RCC 7860 (cell line): ENCODE measurements around the gene GRK7.
"Not testable (repeated sequence)": the region's sequence is repeated elsewhere in the genome, so short reads cannot be mapped to it uniquely, and the experiment has no call there.

Experiments used
- DNase-seq: peaks from one replicate; pipeline ENCODE4 v3.0.0-alpha.2; 2015; ENCODE audit warnings: low spot score
- FAIRE-seq: peaks from 2 replicates; lab custom pipeline; 2012; peaks lifted over from hg19 to GRCh38; lab: Jason Lieb, UNC

The GRK7 gene

DNA sequence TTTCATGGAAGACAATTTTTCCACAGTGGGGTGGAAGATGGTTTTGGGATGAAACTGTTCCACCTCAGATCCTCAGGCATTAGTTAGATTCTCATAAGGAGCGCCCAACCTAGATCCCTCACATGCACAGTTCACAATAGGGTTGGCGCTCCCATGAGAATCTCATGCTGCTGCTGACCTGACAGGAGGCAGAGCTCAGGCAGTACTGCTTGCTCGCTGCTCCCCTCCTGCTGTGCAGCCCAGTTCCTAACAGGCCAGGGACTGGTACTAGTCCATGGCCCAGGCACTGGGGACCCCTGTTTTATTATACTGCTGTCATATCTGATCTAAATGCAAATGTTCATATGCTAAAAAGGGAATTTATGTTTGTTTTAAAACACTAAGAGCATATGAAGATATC is 9.8 kb upstream of the GRK7 start:
- FAIRE-seq (no peak), DNase-seq (no peak)

DNA sequence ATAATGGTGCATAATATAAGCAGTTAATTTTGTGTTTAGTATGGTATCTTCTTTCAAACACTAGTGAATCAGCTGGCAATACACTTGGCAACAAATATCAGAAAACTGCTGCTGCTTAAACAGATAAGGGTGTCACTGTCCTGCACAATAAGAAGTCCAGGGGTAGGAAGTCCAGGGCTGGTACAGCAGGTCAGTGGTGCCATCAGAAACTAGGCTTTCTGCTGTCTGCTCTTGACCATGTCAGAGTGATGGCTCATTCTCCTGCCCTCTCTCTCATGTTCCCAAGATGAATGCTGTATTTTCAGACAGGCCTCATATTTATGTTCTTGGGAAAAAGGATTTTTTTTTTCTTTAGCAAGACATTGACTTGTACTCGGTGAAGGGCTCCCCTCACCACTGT is 9.2 kb upstream of the GRK7 start:
- FAIRE-seq (no peak), DNase-seq (no peak)

DNA sequence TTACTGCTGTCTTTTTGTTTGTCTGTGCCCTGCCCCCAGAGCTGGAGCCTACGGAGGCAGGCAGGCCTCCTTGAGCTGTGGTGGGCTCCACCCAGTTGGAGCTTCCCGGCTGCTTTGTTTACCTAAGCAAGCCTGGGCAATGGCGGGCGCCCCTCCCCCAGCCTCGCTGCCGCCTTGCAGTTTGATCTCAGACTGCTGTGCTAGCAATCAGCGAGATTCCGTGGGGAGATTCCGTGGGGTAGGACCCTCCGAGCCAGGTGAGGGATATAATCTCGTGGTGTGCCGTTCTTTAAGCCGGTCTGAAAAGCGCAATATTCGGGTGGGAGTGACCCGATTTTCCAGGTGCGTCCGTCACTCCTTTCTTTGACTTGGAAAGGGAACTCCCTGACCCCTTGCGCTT is 656 bp upstream of the GRK7 start:
- FAIRE-seq, DNase-seq: not testable (repeated sequence)

DNA sequence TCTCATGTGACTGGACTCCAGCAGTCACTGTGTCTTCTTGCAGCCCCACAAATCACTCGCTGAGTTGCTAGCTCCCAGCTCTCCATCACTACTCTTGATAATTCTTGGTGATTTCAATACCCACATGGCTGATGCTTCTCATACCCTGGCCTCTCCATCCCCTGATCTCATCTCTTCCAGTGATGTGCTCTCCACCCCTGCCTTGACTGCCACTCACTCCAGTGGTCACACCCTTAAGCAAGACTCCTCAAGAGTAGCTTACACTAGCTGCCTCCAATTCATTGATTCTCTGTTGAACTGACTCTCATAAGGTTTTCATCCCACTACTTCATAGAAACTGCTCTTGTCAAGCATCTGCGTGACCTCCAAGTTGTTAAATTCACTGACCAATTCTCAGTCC is 837 bp downstream of the GRK7 start:
- no peak for DNase-seq
- FAIRE-seq: no peak

DNA sequence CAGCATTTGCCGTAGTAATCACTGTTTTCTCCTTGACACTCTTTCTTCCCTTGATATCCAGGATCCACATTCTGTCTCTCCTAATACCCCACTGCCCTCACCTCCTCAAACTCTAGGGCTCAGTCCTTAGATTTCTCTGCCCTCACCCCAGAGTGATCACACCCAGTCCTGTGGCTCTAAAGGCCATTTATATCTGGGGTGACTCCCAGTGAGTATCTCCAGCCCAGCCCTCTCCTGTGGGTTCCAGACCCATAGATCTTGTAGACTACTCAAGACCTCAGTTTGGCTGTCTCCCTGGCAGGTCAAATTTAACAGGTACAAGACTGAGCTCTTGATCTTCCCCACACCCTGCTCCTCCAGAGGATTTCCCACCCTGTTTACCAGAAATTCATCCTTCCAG is 1.3 kb downstream of the GRK7 start:
- FAIRE-seq (no peak), DNase-seq (no peak)

DNA sequence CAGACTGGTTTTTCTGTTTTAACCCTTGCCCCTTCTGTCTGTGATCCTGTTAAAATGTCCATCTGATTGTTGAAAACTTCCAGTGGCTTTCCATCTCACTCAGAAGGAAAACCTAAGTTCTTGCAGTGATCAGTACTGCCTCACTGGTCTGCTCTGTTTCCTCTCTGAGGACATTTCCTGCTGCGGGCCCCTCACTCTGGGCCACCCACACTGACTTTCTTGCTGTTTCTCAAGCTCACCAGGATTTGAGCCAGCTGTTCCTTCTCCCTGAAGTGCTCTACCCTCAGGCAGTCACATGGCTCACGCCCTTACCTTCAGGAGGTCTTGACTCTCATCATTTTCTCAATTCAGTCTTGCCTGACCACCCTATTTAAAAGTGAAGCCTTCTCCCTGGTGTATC is 1.8 kb downstream of the GRK7 start:
- FAIRE-seq (no peak), DNase-seq (no peak)

DNA sequence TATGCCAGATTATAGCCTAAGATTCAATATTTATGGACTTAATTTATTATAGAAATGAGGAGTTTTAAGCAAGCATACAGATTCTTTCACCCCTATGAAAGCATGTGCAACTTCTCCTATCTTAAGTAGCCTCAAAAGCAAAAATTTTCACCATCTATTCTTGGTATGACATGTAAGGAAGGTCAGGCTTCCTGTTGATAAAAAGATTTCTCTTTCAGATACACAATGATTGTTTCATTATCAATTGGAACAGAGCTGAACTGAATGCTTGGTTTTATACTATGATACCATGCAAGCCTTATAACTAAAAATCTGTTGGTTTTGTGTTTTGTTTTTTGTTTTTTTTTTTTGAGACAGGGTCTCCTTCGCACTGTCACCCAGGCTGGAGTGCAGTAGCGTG is 3.9 kb downstream of the GRK7 start:
- FAIRE-seq (no peak), DNase-seq (no peak)

DNA sequence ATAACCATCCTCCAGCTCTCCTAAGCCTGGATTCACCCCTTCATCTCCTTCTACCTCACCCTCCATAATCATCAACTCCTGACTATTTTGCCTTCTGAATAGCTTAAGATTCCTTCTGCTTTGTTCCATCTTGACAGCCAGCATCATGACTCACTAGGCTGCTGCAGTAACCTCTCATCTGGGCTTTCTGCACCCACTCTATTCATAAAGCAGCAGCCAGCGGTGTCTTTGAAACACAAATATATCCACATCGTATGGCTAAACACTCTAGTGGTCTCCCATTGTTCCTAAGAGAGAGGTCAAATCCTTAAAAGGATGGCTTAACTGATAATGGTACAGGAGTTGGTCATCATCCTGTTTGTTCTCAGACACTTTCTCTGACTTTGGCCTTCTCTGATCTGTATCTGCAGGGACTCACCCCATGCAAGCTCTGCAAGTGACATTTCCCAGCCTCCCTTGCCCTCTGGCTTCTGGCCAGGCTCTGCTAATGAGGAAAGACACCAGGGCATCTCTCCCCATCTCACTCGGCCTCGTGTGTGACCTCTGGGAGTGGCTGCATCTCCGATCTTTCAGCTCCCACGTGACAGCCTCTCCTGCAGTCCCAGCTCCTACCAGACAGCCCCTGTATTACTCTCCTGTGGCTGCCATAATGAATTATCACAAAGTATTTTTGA is 6.2 kb downstream of the GRK7 start:
- DNase-seq: no peak

DNA sequence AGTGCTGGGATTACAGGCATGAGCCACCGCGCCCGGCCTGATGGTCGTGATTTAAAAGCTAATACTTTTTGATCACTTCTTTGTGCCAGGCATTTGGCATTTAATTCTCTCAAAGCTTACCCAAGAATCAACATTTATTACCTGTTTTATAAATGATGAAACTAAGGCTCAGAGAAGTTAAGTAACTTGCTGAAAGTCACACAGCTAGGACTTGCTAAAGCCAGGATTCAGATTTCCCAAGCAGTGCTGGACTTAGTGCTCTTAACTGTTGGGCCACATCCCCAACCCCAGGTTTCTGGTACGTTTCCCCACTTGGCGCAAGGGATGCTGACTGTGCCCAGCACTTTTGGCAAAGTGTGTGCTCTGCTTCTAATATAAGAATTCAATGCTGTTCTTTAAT is 10.5 kb downstream of the GRK7 start:
- FAIRE-seq: no peak

More for the DNA sequence above, 6.2 kb downstream of the GRK7 start:
- no peak for FAIRE-seq

DNA sequence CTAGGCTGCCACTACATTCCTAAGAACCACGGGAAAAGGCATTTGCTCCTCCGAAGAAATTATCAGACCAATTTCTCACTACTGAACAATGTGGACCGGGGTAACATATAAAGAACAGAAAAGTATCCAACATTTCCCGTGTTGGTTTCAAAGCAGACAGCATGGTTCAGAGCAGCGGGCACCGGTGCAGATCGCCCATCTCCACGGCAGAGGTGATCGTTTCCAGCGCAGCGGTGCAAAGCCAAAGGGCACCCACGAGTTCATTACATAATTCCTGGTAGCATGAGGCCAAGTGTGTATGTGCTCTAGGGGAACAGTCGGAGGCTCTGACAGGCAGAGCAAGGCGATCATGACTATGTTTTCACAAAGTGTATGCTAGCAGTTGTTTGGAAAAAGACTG is 13.2 kb downstream of the GRK7 start:
- no peak for DNase-seq
- FAIRE-seq: no peak

More for the DNA sequence above, 10.5 kb downstream of the GRK7 start:
- DNase-seq: no peak

DNA sequence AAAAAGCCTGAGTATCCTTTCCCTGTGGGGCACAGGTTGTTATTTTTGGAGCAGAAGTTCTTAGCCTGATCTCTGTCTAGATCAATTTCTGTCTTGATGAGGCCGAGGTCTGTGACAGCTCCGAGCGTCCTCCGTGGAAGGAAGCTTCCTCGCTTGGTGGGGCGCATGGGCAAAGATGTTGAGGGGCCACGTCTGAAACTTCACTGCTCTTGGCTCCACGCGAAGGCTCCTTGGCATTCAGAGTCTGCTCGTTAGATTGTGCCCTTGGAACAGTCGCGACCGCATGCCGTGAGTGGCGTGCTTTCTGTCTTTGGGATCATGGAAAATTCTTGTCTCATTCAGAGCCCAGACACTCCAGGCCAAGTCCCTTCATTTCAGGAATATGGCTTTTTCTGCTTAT is 13.7 kb downstream of the GRK7 start:
- FAIRE-seq (no peak), DNase-seq (no peak)

DNA sequence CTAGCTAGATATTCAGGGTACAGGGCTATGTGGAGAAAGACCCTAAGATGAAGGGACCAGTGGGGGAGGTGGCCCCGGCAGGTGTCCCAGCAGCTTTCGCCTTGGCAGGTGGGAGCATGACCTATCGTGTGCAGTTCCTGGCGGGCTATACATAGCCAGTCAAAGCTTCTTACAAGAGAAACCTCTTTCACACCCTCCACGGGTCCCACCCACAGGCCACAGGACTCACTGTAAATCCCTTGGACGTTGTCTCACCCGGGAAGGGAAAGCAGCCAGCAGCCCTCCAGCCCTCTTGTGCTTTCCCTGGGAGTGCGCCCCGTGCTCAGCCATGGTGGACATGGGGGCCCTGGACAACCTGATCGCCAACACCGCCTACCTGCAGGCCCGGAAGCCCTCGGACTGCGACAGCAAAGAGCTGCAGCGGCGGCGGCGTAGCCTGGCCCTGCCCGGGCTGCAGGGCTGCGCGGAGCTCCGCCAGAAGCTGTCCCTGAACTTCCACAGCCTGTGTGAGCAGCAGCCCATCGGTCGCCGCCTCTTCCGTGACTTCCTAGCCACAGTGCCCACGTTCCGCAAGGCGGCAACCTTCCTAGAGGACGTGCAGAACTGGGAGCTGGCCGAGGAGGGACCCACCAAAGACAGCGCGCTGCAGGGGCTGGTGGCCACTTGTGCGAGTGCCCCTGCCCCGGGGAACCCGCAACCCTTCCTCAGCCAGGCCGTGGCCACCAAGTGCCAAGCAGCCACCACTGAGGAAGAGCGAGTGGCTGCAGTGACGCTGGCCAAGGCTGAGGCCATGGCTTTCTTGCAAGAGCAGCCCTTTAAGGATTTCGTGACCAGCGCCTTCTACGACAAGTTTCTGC is 15.0 kb downstream of the GRK7 start:
- FAIRE-seq (no peak), DNase-seq (no peak)

DNA sequence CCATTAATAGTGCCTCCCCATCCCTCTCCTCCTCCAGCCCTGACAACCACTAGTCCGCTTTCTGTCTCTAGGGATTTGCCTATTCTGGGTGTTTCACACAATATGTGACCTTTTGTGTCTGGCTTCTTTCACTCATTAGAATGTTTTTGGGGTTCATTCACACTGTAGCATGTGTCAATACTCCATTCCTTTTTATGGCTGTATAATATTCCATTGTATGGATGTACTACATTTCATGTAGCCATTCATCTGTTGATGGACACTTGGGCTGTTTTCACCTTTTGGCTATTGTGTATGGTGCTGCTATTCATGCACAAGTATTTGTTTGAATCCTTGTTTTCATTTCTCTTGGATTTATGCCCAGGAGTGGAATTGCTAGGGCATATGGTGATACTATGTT is 16.5 kb downstream of the GRK7 start:
- no peak for FAIRE-seq
- no peak for DNase-seq

DNA sequence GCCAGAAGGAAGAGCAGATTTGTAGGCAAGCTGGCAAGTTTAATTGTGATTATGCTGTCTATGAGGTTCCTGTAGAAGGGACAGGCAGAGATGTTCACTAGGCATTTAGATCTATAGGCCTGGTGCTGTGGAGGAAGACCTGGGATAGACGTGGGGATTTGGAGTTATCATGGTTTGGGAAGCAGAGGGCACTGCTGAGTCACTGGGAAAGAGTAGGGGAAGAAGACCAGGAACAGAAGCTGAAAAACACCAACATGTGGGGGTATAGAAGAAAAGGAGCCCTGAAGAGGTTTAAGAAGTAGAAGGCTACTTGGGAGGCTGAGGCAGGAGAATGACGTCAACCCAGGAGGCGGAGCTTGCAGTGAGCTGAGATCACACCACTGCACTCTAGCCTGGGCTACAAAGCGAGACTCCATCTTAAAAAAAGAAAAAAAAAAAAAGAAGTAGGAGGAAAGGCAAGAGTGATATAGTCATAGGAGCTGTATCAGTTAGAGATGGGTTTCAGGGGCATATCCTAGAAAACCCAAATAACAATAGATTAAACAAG is 19.3 kb downstream of the GRK7 start:
- no peak for FAIRE-seq
- DNase-seq: no peak

DNA sequence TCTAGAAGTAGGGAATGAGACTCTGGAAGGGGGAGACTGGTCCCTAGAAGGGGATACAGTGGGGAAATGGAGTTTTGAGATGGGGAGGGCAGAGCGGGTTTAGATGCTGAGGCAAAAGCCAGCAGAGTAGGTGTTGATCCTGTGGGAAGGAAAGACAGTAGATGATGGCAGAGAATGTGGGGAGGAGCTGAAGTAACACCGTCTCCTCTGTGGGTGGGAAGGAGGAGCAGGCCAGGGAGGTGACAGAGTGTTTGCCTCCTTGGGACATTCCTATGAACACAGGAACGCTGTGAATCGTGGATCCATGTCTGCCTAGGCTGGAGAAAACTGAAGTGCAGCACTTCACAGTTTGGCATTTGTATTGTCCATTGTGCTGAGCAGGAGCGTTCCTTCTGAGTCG is 20.4 kb downstream of the GRK7 start:
- DNase-seq (no peak), FAIRE-seq (no peak)

DNA sequence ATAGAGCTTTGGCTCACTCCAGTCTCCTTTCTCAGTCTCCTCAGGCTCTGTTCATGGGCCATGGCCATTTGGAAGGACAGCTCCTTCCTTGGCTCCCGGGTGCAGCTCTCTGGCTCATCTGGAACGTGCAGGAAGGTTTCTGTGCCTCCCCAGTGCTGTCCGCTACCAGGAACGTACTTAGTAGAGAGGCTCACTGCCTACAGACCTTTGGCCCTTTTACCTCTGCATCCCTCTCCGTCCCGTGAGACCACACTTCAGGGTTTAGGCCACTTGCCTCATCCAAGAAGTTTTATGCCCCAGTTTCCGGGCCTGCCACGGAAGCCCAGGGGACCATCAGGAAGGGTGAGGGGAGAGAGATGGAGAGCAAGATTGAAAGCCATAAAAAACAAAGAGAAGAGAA is 20.9 kb downstream of the GRK7 start:
- no peak for DNase-seq
- no peak for FAIRE-seq

DNA sequence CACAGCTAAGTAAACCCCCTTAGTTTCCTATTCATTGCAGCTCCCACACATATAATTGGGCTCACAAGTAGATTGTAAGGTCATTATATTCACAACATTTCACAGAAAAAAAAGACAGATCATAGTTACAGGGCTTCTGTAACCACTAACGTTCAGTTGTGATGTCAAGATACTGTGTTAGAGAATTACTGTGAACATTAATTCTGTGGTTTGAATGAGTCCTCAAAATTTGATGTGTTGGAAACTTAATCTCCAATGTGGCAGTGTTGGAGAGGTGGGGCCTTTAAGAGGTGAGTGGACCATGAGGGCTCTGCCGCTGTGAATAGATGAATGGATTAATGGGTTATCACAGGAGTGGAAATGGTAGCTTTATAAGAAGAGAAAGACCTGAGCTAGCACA is 21.3 kb downstream of the GRK7 start:
- DNase-seq (no peak), FAIRE-seq (no peak)

DNA sequence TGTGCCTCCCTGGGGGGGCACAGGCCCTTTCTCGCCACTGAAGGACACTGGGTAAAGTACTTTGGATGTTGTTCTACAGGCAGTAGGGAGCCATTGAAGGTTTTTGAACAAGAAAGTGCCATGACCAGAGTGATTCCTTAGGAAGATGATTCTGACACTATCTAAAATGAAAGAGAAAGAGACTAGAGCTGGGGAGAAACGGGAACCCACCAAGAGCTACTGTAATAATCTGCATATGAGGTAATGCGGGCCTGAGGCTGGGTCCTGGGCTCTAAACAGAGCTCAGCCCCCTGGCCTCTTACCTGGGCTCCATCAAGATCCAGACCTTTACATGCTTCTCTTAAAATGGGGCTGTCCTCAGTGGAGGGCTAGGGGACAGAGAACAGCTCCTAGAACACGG is 24.9 kb downstream of the GRK7 start:
- FAIRE-seq (no peak), DNase-seq (no peak)

DNA sequence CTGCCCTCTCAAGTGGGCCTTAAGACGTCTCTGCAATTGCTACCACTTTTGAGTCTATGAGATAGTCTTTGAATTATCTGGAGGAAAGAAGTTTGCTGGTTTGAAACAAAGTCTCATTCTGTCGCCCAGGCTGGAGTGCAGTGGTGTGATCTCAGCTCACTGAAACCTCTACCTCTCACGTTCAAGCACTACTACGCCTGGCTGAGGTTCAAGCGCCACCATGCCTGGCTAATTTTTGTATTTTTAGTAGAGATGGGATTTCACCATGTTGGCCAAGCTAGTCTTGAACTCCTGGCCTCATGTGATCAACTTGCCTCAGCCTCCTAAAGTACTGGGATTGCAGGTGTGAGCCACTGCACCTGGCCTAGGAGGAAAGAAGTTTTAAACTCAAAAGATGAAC is 25.5 kb downstream of the GRK7 start:
- DNase-seq, FAIRE-seq: not testable (repeated sequence)

DNA sequence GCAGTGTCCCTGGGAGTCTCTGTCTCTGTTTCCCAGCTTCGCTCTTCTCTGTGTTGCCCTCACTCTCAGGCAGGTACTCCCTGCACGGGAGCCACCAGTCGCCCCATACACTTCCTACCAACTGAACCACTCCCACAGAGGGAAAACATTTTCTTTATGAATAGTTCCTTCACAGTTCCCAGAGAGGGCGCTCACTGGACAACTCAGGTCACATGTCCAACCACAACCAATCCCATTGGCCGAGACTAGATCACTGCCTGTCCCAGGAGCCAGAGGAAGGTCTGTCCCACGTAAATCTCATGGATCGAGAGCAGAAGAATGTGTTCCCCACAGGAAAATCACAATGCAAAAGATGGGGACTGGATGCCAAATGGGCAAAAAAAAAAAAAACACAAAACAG is 26.1 kb downstream of the GRK7 start:
- DNase-seq: no peak
- FAIRE-seq: no peak

DNA sequence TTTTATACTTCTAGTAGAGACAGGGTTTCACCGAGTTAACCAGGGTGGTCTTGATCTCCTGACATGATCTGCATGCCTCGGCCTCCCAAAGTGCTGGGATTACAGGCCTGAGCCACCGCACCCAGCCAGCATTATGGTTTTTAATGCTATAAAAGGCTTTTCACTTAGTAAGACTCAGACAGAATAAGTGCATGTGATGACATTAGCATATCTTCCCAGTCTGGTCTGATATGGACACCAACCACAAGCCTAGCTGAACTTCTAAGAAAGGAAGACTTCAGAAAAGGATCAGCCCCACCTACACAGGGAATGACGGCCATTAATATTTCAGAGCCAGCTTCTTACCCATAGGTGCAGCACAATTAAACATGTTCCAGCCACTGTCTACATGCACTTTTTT is 27.0 kb downstream of the GRK7 start:
- DNase-seq (no peak), FAIRE-seq (no peak)

DNA sequence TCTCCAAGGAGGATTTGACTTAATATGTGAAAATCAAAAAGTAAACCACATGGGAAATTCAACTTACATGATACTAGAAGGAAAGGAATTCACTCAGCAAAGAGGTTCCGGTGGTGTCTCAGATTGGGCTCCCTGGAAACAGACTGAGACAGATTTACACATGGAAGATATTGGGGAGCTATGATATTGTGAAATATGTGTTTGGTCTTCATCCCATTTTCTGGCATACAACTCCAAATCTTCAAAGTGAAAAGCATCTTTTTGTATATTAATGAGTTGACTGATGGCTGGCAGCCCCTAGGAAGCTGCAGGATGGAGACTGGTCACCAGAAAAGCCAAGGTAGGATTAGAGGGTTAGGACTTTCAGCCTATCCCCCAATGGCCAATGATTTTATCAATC is 29.3 kb downstream of the GRK7 start:
- FAIRE-seq (no peak), DNase-seq (no peak)
